ACC112 (cell line): ENCODE results near the gene FAM117B.
"Not testable (repeated sequence)": the region's sequence is repeated elsewhere in the genome, so short reads cannot be mapped to it uniquely, and the experiment has no call there.

ENCODE experiments used
- H2AFZ ChIP-seq: fragments of 200-600 bp; sonication (generic); one replicate; pipeline ENCODE4 v1.6.0; 2017; ENCODE audit warnings: antibody characterized with exemption, low read length; ENCODE audit not compliant: unreplicated experiment
- H3K27ac ChIP-seq: fragments of 200-600 bp; sonication (generic); 2 replicates; pipeline ENCODE4 v1.5.1; 2014; ENCODE audit warnings: low read depth, mild to moderate bottlenecking, antibody characterized with exemption, low read length, moderate library complexity
- H3K27me3 ChIP-seq: fragments of 200-600 bp; sonication (generic); 2 replicates; pipeline ENCODE4 v1.6.1; 2014; ENCODE audit warnings: mild to moderate bottlenecking, antibody characterized with exemption, low read length, moderate library complexity, mixed read lengths; ENCODE audit not compliant: insufficient read depth
- H3K36me3 ChIP-seq: fragments of 200-600 bp; sonication (generic); 2 replicates; pipeline ENCODE4 v1.6.1; 2016; ENCODE audit warnings: mild to moderate bottlenecking, antibody characterized with exemption, low read length, moderate library complexity, mixed read lengths; ENCODE audit not compliant: insufficient read depth
- H3K4me1 ChIP-seq: fragments of 200-600 bp; sonication (generic); one replicate; pipeline ENCODE4 v1.6.1; 2016; ENCODE audit warnings: low read length, mixed read lengths; ENCODE audit not compliant: insufficient read depth, unreplicated experiment, control insufficient read depth
- H3K4me3 ChIP-seq: fragments of 200-600 bp; sonication (generic); 2 replicates; pipeline ENCODE4 v1.5.1; 2014; ENCODE audit warnings: mild to moderate bottlenecking, low read depth, low read length
- H3K79me2 ChIP-seq: fragments of 200-600 bp; sonication (generic); one replicate; pipeline ENCODE4 v1.6.0; 2016; ENCODE audit warnings: low read length; ENCODE audit not compliant: control insufficient read depth, unreplicated experiment, insufficient read depth

The FAM117B gene

GRCh38 chr2:202704248-202704647 lies 69.5 kb downstream of the FAM117B start:
- Histone ChIP-seq H3K36me3 (no peaks in the 10 kb centered on the region), H2AFZ (no peak overlapping the region), H3K4me1 (no peaks in the 10 kb centered on the region), H3K79me2 (no peaks in the 10 kb centered on the region), H3K27me3 (no peaks in the 10 kb centered on the region), H3K4me3 (no peak overlapping the region), H3K27ac (no peak overlapping the region)

GRCh38 chr2:202705446-202706020 lies 70.8 kb downstream of the FAM117B start:
- Histone ChIP-seq H2AFZ (no peak overlapping the region), H3K4me3 (no peak overlapping the region), H3K36me3 (no peaks in the 10 kb centered on the region), H3K27ac (no peak overlapping the region), H3K4me1 (no peaks in the 10 kb centered on the region), H3K79me2 (no peaks in the 10 kb centered on the region), H3K27me3 (no peaks in the 10 kb centered on the region)

DNA sequence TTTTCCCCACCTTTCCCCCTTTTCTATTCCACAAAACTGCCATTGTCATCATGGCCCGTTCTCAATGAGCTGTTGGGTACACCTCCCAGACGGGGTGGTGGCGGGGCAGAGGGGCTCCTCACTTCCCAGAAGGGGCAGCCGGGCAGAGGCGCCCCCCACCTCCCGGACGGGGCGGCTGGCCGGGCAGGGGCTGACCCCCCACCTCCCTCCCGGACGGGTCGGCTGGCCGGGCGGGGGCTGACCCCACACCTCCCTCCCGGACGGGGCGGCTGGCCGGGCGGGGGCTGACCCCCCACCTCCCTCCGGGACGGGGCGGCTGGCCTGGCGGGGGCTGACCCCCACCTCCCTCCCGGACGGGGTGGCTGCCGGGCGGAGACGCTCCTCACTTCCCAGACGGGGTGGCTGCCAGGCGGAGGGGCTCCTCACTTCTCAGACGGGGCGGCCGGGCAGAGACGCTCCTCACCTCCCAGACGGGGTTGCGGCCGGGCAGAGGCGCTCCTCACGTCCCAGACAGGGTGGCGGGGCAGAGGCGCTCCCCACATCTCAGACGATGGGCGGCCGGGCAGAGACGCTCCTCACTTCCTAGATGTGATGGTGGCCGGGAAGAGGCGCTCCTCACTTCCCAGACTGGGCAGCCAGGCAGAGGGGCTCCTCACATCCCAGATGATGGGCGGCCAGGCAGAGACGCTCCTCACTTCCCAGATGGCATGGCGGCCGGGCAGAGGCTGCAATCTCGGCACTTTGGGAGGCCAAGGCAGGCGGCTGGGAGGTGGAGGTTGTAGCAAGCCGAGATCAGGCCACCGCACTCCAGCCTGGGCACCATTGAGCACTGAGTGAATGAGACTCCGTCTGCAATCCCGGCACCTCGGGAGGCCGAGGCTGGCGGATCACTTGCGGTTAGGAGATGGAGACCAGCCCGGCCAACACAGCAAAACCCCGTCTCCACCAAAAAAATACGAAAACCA lies 80.5 kb downstream of the FAM117B start:
- not testable (repeated sequence) for H3K4me3 ChIP-seq, H3K79me2 ChIP-seq, H2AFZ ChIP-seq, H3K27me3 ChIP-seq, H3K4me1 ChIP-seq, H3K27ac ChIP-seq, H3K36me3 ChIP-seq

DNA sequence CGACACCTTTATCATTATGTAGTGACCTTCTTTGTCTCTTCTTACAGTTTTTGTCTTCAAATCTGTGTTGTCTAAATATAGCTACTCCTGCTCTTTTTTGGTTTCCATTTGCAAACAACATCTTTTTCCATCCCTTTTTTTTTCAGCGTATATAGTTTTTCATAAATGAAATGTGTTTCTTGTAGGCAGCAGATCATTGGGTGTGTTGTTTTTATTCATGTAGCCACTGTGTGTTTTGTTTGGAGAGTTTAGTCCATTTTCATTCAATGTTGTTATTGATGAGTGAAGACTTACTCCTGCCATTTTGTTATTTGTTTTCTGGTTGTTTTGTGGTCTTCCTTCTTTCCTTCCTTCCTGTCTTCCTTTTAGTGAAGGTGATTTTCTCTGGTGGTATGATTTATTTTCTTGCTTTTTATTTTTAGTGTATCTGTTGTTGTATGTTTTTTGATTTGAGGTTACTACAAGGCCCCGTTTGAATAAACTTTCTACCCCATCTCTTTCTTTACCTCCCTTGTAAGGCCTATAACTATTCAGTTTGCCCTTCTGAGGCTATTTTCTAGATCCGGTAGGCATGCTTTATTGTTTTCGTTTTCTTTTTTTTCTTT lies 81.4 kb downstream of the FAM117B start:
- Histone ChIP-seq H3K4me3 (no peak overlapping the region), H2AFZ (no peak overlapping the region), H3K36me3 (no peaks in the 10 kb centered on the region), H3K27me3 (no peaks in the 10 kb centered on the region), H3K79me2 (no peaks in the 10 kb centered on the region), H3K4me1 (peaks cover 6% of the 10 kb centered on the region), H3K27ac (no peak overlapping the region)

DNA sequence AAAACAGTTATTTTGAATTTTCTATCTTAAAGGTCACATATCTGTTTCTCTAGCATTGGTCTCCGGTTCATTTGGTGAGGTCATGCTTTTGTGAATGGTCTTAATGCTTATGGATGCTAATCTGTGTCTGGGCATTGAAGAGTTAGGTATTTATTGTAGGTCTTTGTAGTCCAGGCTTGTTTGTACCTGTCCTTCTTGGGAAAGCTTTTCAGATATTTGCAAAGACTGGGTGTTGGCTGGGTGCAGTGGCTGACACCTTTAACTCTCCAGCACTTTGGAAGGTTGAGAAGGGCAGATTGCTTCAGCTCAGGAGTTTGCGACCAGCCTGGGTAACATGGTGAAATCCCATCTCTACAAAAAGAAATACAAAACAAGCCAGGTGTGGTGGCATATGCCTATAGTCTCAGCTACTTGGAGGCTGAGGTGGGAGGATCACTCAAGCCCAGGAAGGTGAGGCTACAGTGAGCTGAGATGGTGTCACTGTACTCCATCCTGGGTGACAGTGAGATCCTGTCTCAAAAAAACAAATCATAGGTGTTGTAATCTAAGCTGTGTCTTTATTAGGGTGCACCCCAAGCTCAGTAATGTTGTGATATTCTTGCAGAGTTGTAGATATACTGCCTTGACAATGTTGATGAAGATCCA lies 82.3 kb downstream of the FAM117B start:
- H3K27me3 ChIP-seq: no peaks in the 10 kb centered on the region
- H3K4me1 ChIP-seq: peaks cover 6% of the 10 kb centered on the region
- H3K4me3 ChIP-seq: no peak overlapping the region
- no peaks in the 10 kb centered on the region for H3K36me3 ChIP-seq
- H2AFZ ChIP-seq: no peak overlapping the region
- H3K79me2 ChIP-seq: no peaks in the 10 kb centered on the region
- no peak overlapping the region for H3K27ac ChIP-seq

DNA sequence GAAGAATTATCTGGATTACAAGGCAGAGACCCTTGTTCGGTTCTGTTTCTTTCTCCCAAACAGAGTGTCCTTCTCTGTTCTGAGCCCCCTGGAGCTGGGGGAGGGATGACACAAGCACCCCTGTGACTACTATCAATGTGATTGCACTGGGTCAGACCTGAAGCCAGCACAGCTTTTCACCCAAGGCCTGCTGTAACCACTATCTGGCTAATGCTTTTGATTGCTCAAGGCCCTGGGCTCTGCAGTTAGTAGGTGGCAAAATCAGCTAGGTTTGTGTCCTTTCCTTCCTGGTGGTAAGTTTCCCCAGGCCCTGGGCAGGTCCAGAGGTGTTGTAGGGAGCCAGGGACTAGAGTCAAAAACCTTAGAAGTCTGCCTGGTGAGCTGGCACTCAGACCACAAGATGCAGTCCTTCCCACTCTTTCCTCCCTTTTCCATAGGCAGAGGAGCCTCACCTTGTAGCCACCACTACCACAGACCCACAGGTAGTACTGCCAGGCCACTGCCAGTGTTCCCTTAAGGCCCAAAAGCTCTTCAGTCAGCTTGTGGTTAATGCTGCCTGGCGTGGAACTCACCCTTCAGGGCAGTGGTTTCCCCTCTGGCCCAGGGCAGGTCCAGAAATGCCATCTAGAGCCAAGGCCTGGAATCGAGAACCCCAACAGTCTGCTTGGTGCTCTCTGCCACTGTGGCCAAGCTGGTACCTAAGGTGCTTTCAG lies 83.0 kb downstream of the FAM117B start:
- Histone ChIP-seq H3K79me2 (no peaks in the 10 kb centered on the region), H2AFZ (no peak overlapping the region), H3K4me1 (peaks cover 6% of the 10 kb centered on the region), H3K27me3 (no peaks in the 10 kb centered on the region), H3K4me3 (no peak overlapping the region), H3K36me3 (no peaks in the 10 kb centered on the region), H3K27ac (no peak overlapping the region)

DNA sequence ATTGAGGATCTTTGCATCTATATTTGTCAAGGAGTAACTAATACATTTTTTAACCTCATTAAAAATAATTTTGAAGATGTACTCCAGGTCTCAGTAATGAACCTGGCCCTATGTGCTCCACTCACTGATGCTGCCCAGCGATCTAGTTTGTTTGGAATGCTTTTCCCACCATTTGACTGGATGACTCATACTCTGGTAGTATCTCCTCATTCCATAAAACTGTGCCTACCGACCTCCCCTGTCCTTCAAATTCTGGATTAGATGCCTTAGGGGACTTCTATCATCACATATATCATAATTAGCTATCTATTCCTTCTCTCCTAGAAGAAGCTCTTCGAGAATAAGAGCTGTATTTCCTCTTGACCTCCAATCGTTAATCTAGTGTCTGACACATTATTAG lies 83.8 kb downstream of the FAM117B start:
- H3K79me2 ChIP-seq: no peaks in the 10 kb centered on the region

DNA sequence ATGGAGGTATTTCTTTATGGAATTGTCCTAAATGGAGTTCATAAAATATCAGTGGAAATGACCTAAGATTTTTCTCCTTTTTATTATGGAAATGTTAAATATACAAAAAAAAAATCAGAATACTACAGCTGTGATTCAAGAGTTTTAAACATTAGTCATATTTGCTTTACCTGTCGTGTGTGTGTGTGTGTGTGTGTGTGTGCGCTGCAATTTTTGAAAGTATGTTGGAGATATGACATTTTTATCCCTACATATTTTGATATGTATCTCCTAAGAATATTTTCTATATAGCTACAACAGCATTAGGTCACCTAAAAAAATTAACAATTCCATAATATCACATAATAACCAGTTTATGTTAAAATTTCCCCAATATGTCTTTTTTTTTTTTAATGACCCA lies 85.5 kb downstream of the FAM117B start:
- H3K27ac ChIP-seq: no peak overlapping the region
- H3K27me3 ChIP-seq: no peaks in the 10 kb centered on the region
- no peak overlapping the region for H2AFZ ChIP-seq
- no peaks in the 10 kb centered on the region for H3K36me3 ChIP-seq
- no peak overlapping the region for H3K4me3 ChIP-seq
- H3K4me1 ChIP-seq: peaks cover 6% of the 10 kb centered on the region
- no peaks in the 10 kb centered on the region for H3K79me2 ChIP-seq

More for the DNA sequence above, 83.8 kb downstream of the FAM117B start:
- peaks cover 6% of the 10 kb centered on the region for H3K4me1 ChIP-seq
- H3K4me3 ChIP-seq: no peak overlapping the region
- no peaks in the 10 kb centered on the region for H3K36me3 ChIP-seq
- no peaks in the 10 kb centered on the region for H3K27me3 ChIP-seq
- no peak overlapping the region for H2AFZ ChIP-seq
- no peak overlapping the region for H3K27ac ChIP-seq

GRCh38 chr2:202721621-202722020 lies 86.9 kb downstream of the FAM117B start:
- Histone ChIP-seq H3K36me3 (no peaks in the 10 kb centered on the region), H3K4me3 (no peak overlapping the region), H3K79me2 (no peaks in the 10 kb centered on the region), H2AFZ (no peak overlapping the region), H3K27ac (no peak overlapping the region), H3K27me3 (no peaks in the 10 kb centered on the region), H3K4me1 (peaks cover 6% of the 10 kb centered on the region)

DNA sequence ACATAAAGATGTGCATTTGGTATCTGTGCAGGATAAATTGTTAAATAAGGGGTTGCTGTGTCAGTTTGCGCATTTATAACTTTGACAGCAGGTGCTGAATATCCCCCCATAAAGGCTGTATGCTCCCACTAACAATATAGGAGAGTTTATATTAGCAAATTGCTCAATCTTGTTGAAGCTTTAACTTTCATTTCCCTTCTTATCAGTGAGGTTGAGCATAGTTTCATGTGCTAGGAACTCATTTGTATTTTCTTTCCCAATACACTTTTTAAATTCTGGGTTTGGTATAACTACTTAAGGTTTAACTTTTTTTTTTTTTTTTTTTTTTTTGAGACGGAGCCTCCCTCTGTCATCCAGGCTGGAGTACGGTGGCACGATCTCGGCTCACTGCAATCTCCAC lies 89.0 kb downstream of the FAM117B start:
- no peaks in the 10 kb centered on the region for H3K79me2 ChIP-seq

More for the DNA sequence above, 89.0 kb downstream of the FAM117B start:
- no peak overlapping the region for H2AFZ ChIP-seq
- peaks cover 2% of the 10 kb centered on the region for H3K4me1 ChIP-seq
- no peaks in the 10 kb centered on the region for H3K36me3 ChIP-seq
- H3K27ac ChIP-seq: no peak overlapping the region
- H3K27me3 ChIP-seq: no peaks in the 10 kb centered on the region
- no peak overlapping the region for H3K4me3 ChIP-seq
